ENCODE measurements around the gene TMOD1. TPM values are rescaled to one million over a fixed set of nuclear protein-coding genes. Genes with fewer than 3 reads are reported as not detected.

TMOD1 gene
- polyA plus RNA-seq, 1 experiment, result 0.10 TPM

- Histone ChIP-seq H3K9me3 (ENCODE audit: control insufficient read depth, insufficient read depth, low read length) (no peaks in the 10 kb centered on the region), H3K27me3 (ENCODE audit: control insufficient read depth, insufficient read depth, low read length) (peaks cover 9% of the 10 kb centered on the region), H3K4me3 (ENCODE audit: low read depth, low read length) (no peak overlapping the region), H3K27ac (ENCODE audit: low read depth, low read length) (no peak overlapping the region)
- no peak for TF ChIP-seq CTCF (IDR thresholded peaks at IDR 0.05; ENCODE audit: low read depth, low read length)
- no peak for DNase-seq (ENCODE audit: low read depth, low spot score)
- ChIA-PET CTCF (no interaction called here), POLR2A (no interaction called here)
Measured at GRCh38 chr9:97555164-97555563, 53.7 kb downstream of the TMOD1 start.

GRCh38 chr9:97556036-97556720 is 54.7 kb downstream of the TMOD1 start:
- POLR2A ChIA-PET, result no interaction called here
- CTCF ChIA-PET, result no interaction called here
- no peaks in the 10 kb centered on the region for H3K9me3 ChIP-seq (ENCODE audit: control insufficient read depth, insufficient read depth, low read length)
- no peak for DNase-seq (ENCODE audit: low read depth, low spot score)
- H3K27ac ChIP-seq (ENCODE audit: low read depth, low read length), result no peak overlapping the region
- peaks cover 11% of the 10 kb centered on the region for H3K27me3 ChIP-seq (ENCODE audit: control insufficient read depth, insufficient read depth, low read length)
- TF ChIP-seq CTCF (IDR thresholded peaks at IDR 0.05; ENCODE audit: low read depth, low read length), result no peak
- H3K4me3 ChIP-seq (ENCODE audit: low read depth, low read length), result no peak overlapping the region

- Histone ChIP-seq H3K9me3 (ENCODE audit: control insufficient read depth, insufficient read depth, low read length) (no peaks in the 10 kb centered on the region), H3K4me3 (ENCODE audit: low read depth, low read length) (no peak overlapping the region), H3K27me3 (ENCODE audit: control insufficient read depth, insufficient read depth, low read length) (peaks cover 15% of the 10 kb centered on the region), H3K27ac (ENCODE audit: low read depth, low read length) (no peak overlapping the region)
- CTCF ChIA-PET, result interaction anchor here (1.4 kb wide), 1 partner anchor 58 kb away, joined by 5 read pairs; no protein-coding TSS in a partner anchor
- no peak for TF ChIP-seq CTCF (IDR thresholded peaks at IDR 0.05; ENCODE audit: low read depth, low read length)
- POLR2A ChIA-PET, result no interaction called here
- no peak for DNase-seq (ENCODE audit: low read depth, low spot score)
Measured at GRCh38 chr9:97556721-97557605, 55.5 kb downstream of the TMOD1 start.

GRCh38 chr9:97557606-97558095 is 56.2 kb downstream of the TMOD1 start:
- no peak for TF ChIP-seq CTCF (IDR thresholded peaks at IDR 0.05; ENCODE audit: low read depth, low read length)
- no peaks in the 10 kb centered on the region for H3K9me3 ChIP-seq (ENCODE audit: control insufficient read depth, insufficient read depth, low read length)
- no peak for DNase-seq (ENCODE audit: low read depth, low spot score)
- no peak overlapping the region for H3K27ac ChIP-seq (ENCODE audit: low read depth, low read length)
- peaks cover 17% of the 10 kb centered on the region for H3K27me3 ChIP-seq (ENCODE audit: control insufficient read depth, insufficient read depth, low read length)
- no peak overlapping the region for H3K4me3 ChIP-seq (ENCODE audit: low read depth, low read length)
- ChIA-PET CTCF (interaction anchor here (1.4 kb wide), 1 partner anchor 58 kb away, joined by 5 read pairs; no protein-coding TSS in a partner anchor), POLR2A (no interaction called here)

- CTCF ChIA-PET, result interaction anchor here (1.4 kb wide), 1 partner anchor 57 kb away, joined by 5 read pairs; no protein-coding TSS in a partner anchor
- H3K9me3 ChIP-seq (ENCODE audit: control insufficient read depth, insufficient read depth, low read length), result no peaks in the 10 kb centered on the region
- POLR2A ChIA-PET, result no interaction called here
- no peak overlapping the region for H3K27ac ChIP-seq (ENCODE audit: low read depth, low read length)
- H3K4me3 ChIP-seq (ENCODE audit: low read depth, low read length), result no peak overlapping the region
- peaks cover 12% of the 10 kb centered on the region for H3K27me3 ChIP-seq (ENCODE audit: control insufficient read depth, insufficient read depth, low read length)
- TF ChIP-seq CTCF (IDR thresholded peaks at IDR 0.05; ENCODE audit: low read depth, low read length), result no peak
- DNase-seq (ENCODE audit: low read depth, low spot score), result no peak
Measured at GRCh38 chr9:97558701-97559101, 57.2 kb downstream of the TMOD1 start.
